ENCODE data around the gene WDR37.

WDR37 gene

GRCh38 chr10:1123972-1124371 lies 67.8 kb downstream of the WDR37 start:
- in situ Hi-C loops (cut with MboI; ENCODE audit: low sequenced_read_pairs) = no loop called here

GRCh38 chr10:1124796-1125195 lies 68.6 kb downstream of the WDR37 start:
- in situ Hi-C loops (cut with MboI; ENCODE audit: low sequenced_read_pairs) = no loop called here

- in situ Hi-C loops (cut with MboI; ENCODE audit: low sequenced_read_pairs) = no loop called here
Measured at GRCh38 chr10:1126461-1126860, 70.3 kb downstream of the WDR37 start.

- in situ Hi-C loops (cut with MboI; ENCODE audit: low sequenced_read_pairs) = no loop called here
Measured at GRCh38 chr10:1127629-1128028, 71.4 kb downstream of the WDR37 start.

GRCh38 chr10:1128115-1128514 lies 71.9 kb downstream of the WDR37 start:
- in situ Hi-C loops (cut with MboI; ENCODE audit: low sequenced_read_pairs) = no loop called here

- in situ Hi-C loops (cut with MboI; ENCODE audit: low sequenced_read_pairs) = no loop called here
Measured at GRCh38 chr10:1128649-1129048, 72.5 kb downstream of the WDR37 start.

GRCh38 chr10:1130226-1130625 lies 74.0 kb downstream of the WDR37 start:
- in situ Hi-C loops (cut with MboI; ENCODE audit: low sequenced_read_pairs) = no loop called here

- in situ Hi-C loops (cut with MboI; ENCODE audit: low sequenced_read_pairs) = no loop called here
Measured at GRCh38 chr10:1130995-1131790, 75.0 kb downstream of the WDR37 start.

- in situ Hi-C loops (cut with MboI; ENCODE audit: low sequenced_read_pairs) = no loop called here
Measured at GRCh38 chr10:1132584-1132983, 76.4 kb downstream of the WDR37 start.

GRCh38 chr10:1133495-1134045 lies 77.4 kb downstream of the WDR37 start:
- in situ Hi-C loops (cut with MboI; ENCODE audit: low sequenced_read_pairs) = no loop called here

- in situ Hi-C loops (cut with MboI; ENCODE audit: low sequenced_read_pairs) = no loop called here
Measured at GRCh38 chr10:1134156-1134555, 78.0 kb downstream of the WDR37 start.

GRCh38 chr10:1136268-1136667 lies 80.1 kb downstream of the WDR37 start:
- in situ Hi-C loops (cut with MboI; ENCODE audit: low sequenced_read_pairs) = no loop called here

- in situ Hi-C loops (cut with MboI; ENCODE audit: low sequenced_read_pairs) = no loop called here
Measured at GRCh38 chr10:1137499-1138163, 81.4 kb downstream of the WDR37 start.

- in situ Hi-C loops (cut with MboI; ENCODE audit: low sequenced_read_pairs) = no loop called here
Measured at GRCh38 chr10:1138529-1138928, 82.3 kb downstream of the WDR37 start.

GRCh38 chr10:1141261-1141660 lies 85.1 kb downstream of the WDR37 start:
- in situ Hi-C loops (cut with MboI; ENCODE audit: low sequenced_read_pairs) = no loop called here

GRCh38 chr10:1141701-1142100 lies 85.5 kb downstream of the WDR37 start:
- in situ Hi-C loops (cut with MboI; ENCODE audit: low sequenced_read_pairs) = no loop called here

- in situ Hi-C loops (cut with MboI; ENCODE audit: low sequenced_read_pairs) = no loop called here
Measured at GRCh38 chr10:1142596-1142995, 86.4 kb downstream of the WDR37 start.

GRCh38 chr10:1147810-1148209 lies 91.6 kb downstream of the WDR37 start:
- in situ Hi-C loops (cut with MboI; ENCODE audit: low sequenced_read_pairs) = no loop called here

GRCh38 chr10:1148855-1149605 lies 92.8 kb downstream of the WDR37 start:
- in situ Hi-C loops (cut with MboI; ENCODE audit: low sequenced_read_pairs) = no loop called here

GRCh38 chr10:1149793-1150637 lies 93.8 kb downstream of the WDR37 start:
- in situ Hi-C loops (cut with MboI; ENCODE audit: low sequenced_read_pairs) = no loop called here

- in situ Hi-C loops (cut with MboI; ENCODE audit: low sequenced_read_pairs) = no loop called here
Measured at GRCh38 chr10:1150638-1150955, 94.4 kb downstream of the WDR37 start.

Measured in hTERT RPE-1 (cell line).